Calu3 (cell line): ENCODE results near the gene PEF1. TPM values are rescaled to one million over a fixed set of nuclear protein-coding genes. Genes with fewer than 3 reads are reported as not detected.

Experiments used
- BruUV-seq: library from RNA; stranded (reverse); fragments of 400-500 nt; replicated peaks from 2 replicates; lab custom pipeline; 2021; lab: Mats Ljungman, UMichigan
- CTCF ChIA-PET: fragments of 300-600 bp; sonication (Branson Sonifier 250); formaldehyde crosslinking; loops from one replicate; lab custom pipeline; 2022; ENCODE audit warnings: antibody characterized with exemption; lab: Charles Lee
- DNase-seq: peaks from one replicate; pipeline ENCODE4 v3.0.0; 2022
- H3K27ac Mint-ChIP-seq: one replicate; pipeline ENCODE4 v1.8.0; 2022; ENCODE audit warnings: mixed read lengths; ENCODE audit not compliant: unreplicated experiment
- H3K27me3 Mint-ChIP-seq: one replicate; pipeline ENCODE4 v1.8.0; 2022; ENCODE audit warnings: mixed read lengths; ENCODE audit not compliant: unreplicated experiment
- H3K36me3 Mint-ChIP-seq: one replicate; pipeline ENCODE4 v1.8.0; 2022; ENCODE audit warnings: mild to moderate bottlenecking, moderate library complexity, mixed read lengths; ENCODE audit not compliant: insufficient read depth, unreplicated experiment
- H3K4me1 Mint-ChIP-seq: one replicate; pipeline ENCODE4 v1.8.0; 2022; ENCODE audit warnings: mild to moderate bottlenecking, low read depth, mixed read lengths; ENCODE audit not compliant: unreplicated experiment
- H3K4me3 Mint-ChIP-seq: one replicate; pipeline ENCODE4 v1.8.0; 2022; ENCODE audit warnings: mild to moderate bottlenecking, low read depth, moderate library complexity, mixed read lengths; ENCODE audit not compliant: unreplicated experiment
- H3K9me3 Mint-ChIP-seq: one replicate; pipeline ENCODE4 v1.8.0; 2022; ENCODE audit warnings: low read depth, mixed read lengths; ENCODE audit not compliant: unreplicated experiment
- intact Hi-C: fragments of 100-400 bp; cut with micrococcal nuclease; formaldehyde crosslinking; loops from one replicate; pipeline ENCODE4 v1.10.0; 2022; ENCODE audit not compliant: unreplicated experiment
- total RNA-seq: library from RNA; stranded (reverse); gene quantifications from 2 replicates; pipeline ENCODE4 v1.2.3, GENCODE V29; 2022
- TF ChIP-seq, protein P1 (sequence below): fragments of 200-600 bp; IDR thresholded peaks from one replicate; pipeline ENCODE4 v1.8.0; 2022; ENCODE audit warnings: antibody characterized with exemption; ENCODE audit not compliant: unreplicated experiment

PEF1 gene
- total RNA-seq, 1 experiment from 2014 or later, result 61.5 TPM

DNA sequence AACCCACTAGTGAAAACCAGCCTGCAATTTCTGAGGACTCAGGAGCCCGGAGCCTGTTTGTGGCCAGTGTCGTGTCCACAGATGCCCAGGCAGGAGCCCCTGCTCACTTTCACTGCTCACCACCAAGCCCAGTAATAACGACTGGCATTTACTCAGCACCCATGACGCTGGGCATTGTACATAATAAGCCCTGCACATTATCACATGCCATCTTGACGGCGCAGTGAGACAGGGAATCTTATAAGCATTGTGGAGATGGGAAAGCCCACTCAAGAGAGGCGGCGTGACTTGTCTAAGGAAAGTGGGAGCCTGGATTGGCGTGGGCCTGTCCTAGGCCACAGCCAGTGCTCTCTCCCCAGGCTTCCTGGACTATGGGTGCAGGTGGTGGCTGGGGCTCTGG is 28.8 kb upstream of the PEF1 start:
- Mint-ChIP-seq H3K4me3 (no peak overlapping the region), H3K9me3 (no peaks in the 10 kb centered on the region), H3K4me1 (peaks cover 21% of the 10 kb centered on the region), H3K27me3 (peaks cover 60% of the 10 kb centered on the region), H3K27ac (no peak overlapping the region), H3K36me3 (peaks cover 12% of the 10 kb centered on the region)
- intact Hi-C loops, result no loop called here
- TF ChIP-seq, protein P1, sequence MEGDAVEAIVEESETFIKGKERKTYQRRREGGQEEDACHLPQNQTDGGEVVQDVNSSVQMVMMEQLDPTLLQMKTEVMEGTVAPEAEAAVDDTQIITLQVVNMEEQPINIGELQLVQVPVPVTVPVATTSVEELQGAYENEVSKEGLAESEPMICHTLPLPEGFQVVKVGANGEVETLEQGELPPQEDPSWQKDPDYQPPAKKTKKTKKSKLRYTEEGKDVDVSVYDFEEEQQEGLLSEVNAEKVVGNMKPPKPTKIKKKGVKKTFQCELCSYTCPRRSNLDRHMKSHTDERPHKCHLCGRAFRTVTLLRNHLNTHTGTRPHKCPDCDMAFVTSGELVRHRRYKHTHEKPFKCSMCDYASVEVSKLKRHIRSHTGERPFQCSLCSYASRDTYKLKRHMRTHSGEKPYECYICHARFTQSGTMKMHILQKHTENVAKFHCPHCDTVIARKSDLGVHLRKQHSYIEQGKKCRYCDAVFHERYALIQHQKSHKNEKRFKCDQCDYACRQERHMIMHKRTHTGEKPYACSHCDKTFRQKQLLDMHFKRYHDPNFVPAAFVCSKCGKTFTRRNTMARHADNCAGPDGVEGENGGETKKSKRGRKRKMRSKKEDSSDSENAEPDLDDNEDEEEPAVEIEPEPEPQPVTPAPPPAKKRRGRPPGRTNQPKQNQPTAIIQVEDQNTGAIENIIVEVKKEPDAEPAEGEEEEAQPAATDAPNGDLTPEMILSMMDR, result no peak
- CTCF ChIA-PET, result no interaction called here
- no TSS peak for BruUV-seq
- DNase-seq, result no peak

DNA sequence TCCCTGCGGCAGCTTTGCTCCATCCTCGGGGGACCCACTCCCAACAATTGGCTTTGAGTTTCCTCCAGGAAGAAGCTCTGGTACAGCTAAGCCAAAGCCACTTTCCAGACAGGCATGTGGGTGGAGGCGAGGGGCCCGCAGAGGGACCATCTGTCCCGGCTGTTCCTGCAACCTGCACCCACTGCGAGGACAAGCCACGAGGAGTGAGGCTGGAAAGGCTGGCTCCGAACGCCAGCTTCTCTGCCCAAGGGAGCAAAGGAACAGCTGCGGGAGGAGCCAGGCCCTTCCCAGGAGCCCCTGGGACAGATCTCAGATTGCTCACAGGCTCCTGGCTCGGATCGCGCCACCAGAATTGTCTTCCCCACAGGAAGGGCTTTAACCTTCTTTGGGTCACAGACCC is 28.3 kb upstream of the PEF1 start:
- no TSS peak for BruUV-seq
- peaks cover 21% of the 10 kb centered on the region for H3K4me1 Mint-ChIP-seq
- TF ChIP-seq, protein P1, result no peak
- CTCF ChIA-PET, result no interaction called here
- H3K36me3 Mint-ChIP-seq, result peaks cover 12% of the 10 kb centered on the region
- no peak overlapping the region for H3K27ac Mint-ChIP-seq
- no peak overlapping the region for H3K4me3 Mint-ChIP-seq
- H3K27me3 Mint-ChIP-seq, result peaks cover 55% of the 10 kb centered on the region
- intact Hi-C loops, result no loop called here
- H3K9me3 Mint-ChIP-seq, result no peaks in the 10 kb centered on the region
- no peak for DNase-seq

DNA sequence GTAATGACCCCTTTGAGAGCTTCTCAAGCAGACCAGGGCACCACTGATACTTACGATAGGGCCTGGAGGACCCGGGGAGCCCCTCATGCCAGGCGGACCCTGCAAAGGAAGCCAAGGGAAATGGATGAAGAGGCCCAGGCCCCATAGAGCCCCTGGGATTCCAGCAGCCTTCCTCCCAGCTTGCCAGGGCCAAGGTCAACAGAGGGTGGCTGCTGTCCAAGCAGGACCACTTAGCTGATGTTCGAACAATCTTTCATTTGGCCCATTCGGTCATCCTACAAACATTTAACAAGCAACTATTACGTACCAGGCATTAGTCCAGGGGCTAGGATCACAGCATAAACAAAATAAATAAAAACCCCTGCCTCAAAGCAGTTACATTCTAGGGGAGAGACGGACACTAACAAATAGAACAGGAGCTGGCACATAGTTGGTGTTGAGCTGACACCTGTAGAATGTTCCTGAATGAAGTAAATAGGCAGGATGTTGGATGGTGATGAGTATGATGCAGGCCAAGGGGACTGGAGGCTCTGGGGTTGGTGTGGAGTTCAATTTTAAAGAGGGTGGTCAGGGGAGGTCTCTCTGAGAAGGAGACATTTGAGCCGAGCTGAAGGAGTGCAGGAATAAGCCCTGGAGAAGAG is 27.0 kb upstream of the PEF1 start:
- no peaks in the 10 kb centered on the region for H3K9me3 Mint-ChIP-seq
- CTCF ChIA-PET, result no interaction called here
- no peak overlapping the region for H3K4me3 Mint-ChIP-seq
- peaks cover 25% of the 10 kb centered on the region for H3K4me1 Mint-ChIP-seq
- peaks cover 12% of the 10 kb centered on the region for H3K36me3 Mint-ChIP-seq
- intact Hi-C loops, result no loop called here
- peaks cover 42% of the 10 kb centered on the region for H3K27me3 Mint-ChIP-seq
- H3K27ac Mint-ChIP-seq, result no peak overlapping the region
- no peak for DNase-seq
- TF ChIP-seq, protein P1, result no peak
- BruUV-seq, result no TSS peak

DNA sequence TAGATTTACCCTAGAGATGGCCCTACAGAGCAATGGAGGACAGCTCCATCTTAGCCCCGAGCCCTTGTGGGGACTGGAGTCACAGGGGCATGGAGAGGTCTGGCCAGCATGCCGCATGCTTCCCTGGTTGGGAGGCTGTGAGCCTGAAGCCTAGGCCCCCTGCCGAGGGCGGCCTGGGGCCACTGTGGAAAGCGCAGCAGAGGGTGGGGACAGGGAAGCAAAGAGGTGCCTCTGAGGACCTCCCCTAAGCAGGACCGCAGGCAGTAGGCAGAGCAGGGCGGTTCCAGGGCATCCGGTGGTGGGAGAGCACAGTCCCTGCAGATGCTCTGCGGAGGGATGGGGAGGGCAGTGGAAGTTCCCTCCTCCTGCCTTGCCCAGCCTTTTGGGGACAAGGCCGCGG is 26.5 kb upstream of the PEF1 start:
- peaks cover 12% of the 10 kb centered on the region for H3K36me3 Mint-ChIP-seq
- TF ChIP-seq, protein P1, result no peak
- H3K27ac Mint-ChIP-seq, result no peak overlapping the region
- peaks cover 42% of the 10 kb centered on the region for H3K27me3 Mint-ChIP-seq
- intact Hi-C loops, result no loop called here
- no peak overlapping the region for H3K4me3 Mint-ChIP-seq
- no peak for DNase-seq
- H3K4me1 Mint-ChIP-seq, result peaks cover 30% of the 10 kb centered on the region
- H3K9me3 Mint-ChIP-seq, result no peaks in the 10 kb centered on the region
- BruUV-seq, result no TSS peak
- CTCF ChIA-PET, result interaction anchor here (1.6 to 2.0 kb wide), 2 partner anchors 9 to 118 kb away, joined by 7 to 21 read pairs; no protein-coding TSS in a partner anchor
